Measurements from ENCODE around the gene ISG20.

GRCh38 chr15:88624971-88625490 lies 13.8 kb upstream of the ISG20 start:
- TF ChIP-seq POLR2A (IDR thresholded peaks at IDR 0.05) = no peak
- TF ChIP-seq POLR2AphosphoS5 (IDR thresholded peaks at IDR 0.05) = no peak
- no peak for TF ChIP-seq CTCF (IDR thresholded peaks at IDR 0.05)
